Measurements from ENCODE around the gene ASCL3.
"Not testable (repeated sequence)": the region's sequence is repeated elsewhere in the genome, so short reads cannot be mapped to it uniquely, and the experiment has no call there.

The ASCL3 gene

DNA sequence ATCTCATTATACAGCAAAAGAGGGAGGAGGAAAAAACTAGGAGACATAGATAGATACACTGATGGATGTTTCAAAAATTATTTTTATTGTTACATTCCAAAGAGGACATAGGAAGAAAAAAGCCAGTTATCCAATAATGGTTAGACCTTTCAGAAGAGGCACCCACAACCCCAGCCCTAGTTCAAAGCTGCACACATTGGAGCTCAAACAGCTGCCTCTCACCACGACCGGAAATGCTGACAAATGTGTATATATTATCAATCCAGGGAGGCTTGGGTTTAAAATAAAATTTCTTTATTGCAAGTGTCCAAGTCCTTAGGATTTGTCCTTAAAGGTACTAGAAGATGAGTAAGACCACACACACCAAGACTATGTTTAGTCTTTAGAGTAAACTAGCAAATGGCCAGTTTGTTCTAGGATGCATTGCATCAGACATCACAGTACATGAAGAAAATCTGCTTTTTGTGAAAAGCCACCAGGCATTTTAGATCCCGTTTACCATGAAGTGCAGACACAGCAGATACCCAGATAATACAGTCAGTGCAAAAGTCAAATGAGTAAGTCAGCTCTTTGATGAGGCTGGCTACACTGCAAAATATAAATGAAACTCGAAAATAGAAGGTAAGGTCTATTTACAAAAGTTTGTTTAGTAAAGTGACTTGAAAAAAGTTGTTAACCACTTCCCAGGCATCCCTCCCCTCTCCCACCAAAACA, 4.6 kb upstream of the ASCL3 start:
- no peak for DNase-seq

GRCh38 chr11:8941341-8942103, 1.3 kb downstream of the ASCL3 start:
- no peak for DNase-seq

DNA sequence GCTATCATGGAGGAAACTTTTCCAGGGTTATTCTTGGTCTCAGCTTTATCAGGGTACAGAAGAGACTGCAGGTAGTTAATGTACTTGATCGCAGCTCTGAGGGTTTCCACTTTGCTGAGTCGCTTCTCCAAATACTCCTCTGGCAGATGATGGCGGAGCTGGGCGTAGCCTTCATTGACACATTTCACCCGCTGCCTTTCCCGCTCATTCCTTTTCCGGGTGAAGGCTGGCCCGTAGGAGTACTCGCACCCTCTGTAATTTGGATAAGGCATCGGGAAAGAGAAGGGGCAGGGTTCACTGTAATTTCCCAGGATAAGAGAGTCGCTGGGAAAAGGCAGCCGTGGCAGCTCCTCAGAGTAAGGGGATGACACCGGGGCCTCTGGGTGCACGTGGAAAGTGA, 5.2 kb downstream of the ASCL3 start:
- DNase-seq = no peak

- no peak for DNase-seq
Observed at GRCh38 chr11:8937159-8937558, 5.7 kb downstream of the ASCL3 start.

GRCh38 chr11:8935789-8936188, 7.0 kb downstream of the ASCL3 start:
- DNase-seq = not testable (repeated sequence)

DNA sequence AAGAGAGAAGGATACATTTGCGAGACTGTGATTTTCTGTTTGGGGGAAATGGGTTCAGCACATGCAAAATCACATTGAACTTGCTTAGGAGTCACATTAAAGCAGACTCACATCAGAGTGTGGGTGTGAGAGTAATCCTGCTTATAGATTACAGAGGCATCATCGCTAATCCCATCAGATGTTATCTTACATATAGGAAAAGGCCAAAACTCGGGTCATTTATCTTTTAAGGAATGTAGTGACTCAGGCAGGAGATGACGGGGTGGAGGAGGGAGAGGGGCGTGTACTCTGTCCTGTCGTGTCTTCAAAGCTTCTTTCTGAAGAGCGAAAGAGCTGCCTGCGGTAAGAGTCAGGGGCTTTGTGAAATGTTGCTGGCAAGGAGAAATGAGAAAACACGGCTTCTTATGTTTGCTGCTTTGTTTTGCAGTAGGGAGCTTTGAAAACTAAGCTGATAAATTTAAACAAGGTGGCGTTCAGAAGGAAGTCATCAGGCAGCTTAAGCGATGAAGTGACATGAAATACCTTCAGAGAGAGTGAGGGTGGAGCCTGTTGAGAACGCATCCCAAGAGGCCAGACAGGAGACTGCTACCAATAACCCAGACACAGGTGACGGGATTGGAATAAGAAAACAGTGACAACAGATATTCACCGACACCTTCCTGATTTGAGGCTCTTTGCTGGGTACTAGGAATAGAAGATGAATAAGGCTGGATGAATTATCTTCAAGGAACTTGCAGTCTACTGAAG, 7.9 kb downstream of the ASCL3 start:
- no peak for DNase-seq

- DNase-seq = no peak
Observed at GRCh38 chr11:8933931-8934330, 8.9 kb downstream of the ASCL3 start.

GRCh38 chr11:8932564-8933180, 10.1 kb downstream of the ASCL3 start, which contains the start of gene C11orf16:
Gene C11orf16, minus strand, starts transcription at chr11:8932947. Its CDS starts 639 bp downstream, at chr11:8932308.
- no peak for DNase-seq

GRCh38 chr11:8930456-8931175, 12.2 kb downstream of the ASCL3 start:
- DNase-seq = no peak

DNA sequence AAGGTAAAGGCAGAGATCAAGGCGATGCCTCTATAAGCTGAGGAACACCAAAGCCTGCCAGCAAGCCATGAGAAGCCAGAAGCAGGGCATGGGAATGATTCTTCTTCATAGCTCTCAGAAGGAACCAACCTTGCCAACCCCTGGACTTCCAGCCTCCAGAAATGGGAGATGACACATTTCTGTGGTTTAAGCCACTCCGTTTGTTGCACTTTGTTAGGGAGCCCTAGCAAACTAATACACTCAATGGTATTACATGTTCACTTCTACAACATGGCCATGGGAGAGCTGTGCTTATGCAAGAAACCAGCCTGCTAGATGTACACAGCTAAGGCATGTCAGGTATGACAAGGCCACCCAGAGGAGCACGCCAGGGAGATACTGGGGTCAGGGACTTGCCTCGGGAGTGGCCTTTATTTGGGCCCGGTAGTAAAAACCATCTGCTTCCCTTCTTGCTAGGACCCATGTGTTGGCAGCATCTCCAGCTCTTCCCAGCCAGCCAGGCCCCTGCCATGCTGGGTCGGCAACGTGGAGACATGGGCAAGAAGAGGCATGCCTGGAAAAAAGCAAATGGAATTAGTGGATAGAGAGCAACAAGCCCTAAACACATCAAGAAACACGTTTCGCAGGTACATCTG, 13.7 kb downstream of the ASCL3 start:
- no peak for DNase-seq

- DNase-seq = no peak
Observed at GRCh38 chr11:8928205-8928604, 14.6 kb downstream of the ASCL3 start.

- no peak for DNase-seq
Observed at GRCh38 chr11:8927233-8927632, 15.6 kb downstream of the ASCL3 start.

DNA sequence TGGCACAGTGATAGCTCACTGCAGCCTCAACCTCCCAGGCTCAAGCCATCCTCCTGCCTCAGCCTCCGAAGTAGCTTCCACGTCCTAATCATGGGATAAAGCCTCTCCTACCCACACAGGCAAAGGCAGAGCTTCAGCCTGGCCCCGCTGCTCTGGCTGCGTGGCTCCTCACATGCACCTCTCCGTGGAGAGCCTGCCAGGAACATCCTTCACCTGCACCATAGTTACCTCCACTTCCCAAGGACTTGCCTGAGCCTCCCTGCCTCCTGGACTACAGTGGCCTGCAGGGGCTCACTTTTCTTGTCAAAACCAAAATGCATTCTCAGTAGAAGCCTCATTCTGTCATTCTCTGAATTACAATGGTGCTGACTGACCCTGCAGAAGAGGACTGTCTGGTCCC, 16.6 kb downstream of the ASCL3 start:
- no peak for DNase-seq

DNA sequence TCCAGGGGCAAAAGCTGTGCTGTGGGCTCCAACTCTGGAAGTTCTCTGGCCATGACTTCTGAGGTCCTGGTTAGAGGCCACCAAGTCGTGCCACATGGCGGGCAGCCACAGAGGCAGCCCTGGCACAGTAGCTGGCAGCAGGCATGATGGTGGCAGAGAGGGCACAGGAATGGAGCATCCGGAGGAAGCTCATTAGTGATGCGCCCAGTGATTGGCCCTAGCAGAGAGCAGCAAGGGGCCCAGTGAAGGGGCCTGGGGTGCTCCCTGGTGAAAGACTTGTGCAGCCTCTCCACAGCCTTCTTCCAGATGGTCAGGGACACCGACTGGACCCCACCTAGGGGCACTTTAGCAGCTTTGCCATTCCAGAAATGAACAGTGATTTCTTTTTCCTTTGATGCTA, 17.1 kb downstream of the ASCL3 start:
- DNase-seq = no peak

DNA sequence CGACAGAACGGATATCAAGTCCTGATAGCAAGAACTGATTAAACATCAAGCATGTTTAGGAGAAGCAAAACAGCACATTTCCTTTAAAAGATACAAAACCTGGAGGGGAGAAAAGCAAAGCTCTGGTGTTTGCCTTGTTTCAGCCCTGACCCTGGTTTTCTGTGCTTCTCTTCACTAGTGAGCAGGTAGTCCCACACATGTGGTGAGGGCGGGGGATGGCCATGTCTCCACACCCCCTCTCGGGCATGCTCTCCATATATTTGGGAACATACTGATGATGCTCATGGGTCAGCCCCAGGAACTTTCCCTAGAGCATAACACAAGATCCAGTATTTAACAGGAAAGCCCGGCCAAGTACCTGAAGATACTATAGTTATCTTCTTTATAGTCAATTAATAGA, 20.1 kb downstream of the ASCL3 start:
- DNase-seq = no peak

DNA sequence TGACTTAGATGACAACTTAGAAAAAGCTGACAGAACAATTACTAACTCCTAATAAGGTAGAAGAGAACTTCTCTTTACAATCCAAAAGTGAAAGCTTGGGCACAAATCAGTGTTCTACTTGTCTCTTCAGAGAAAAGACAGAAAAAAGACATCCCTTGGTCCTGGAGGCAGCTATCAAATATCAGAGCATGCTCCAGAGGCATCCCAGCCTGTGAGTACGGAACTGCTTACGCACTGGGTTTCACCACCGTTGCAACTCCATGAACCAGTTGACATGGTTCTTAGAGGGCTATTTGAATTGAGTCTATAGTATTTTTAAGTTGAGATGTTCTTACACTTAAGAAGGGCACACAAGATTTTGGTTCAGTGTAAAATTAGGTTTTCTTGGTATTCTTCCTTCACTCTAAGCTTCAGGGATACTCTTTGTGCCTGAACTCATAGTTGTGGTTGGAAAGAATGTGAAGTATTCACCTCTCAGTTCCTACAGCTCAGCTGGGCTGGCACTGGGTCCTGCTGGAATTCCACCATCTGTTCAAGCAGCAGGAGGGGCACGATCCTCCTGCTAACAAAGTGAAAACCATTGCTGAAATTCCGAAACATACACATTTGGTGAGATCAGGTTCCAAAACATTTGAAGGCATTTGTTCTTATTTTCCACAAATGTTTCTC, 25.5 kb downstream of the ASCL3 start:
- DNase-seq = no peak

GRCh38 chr11:8914661-8915018, 28.2 kb downstream of the ASCL3 start:
- no peak for DNase-seq

GRCh38 chr11:8913961-8914660, 28.7 kb downstream of the ASCL3 start:
- peak; percentile 31 for DNase-seq

DNA sequence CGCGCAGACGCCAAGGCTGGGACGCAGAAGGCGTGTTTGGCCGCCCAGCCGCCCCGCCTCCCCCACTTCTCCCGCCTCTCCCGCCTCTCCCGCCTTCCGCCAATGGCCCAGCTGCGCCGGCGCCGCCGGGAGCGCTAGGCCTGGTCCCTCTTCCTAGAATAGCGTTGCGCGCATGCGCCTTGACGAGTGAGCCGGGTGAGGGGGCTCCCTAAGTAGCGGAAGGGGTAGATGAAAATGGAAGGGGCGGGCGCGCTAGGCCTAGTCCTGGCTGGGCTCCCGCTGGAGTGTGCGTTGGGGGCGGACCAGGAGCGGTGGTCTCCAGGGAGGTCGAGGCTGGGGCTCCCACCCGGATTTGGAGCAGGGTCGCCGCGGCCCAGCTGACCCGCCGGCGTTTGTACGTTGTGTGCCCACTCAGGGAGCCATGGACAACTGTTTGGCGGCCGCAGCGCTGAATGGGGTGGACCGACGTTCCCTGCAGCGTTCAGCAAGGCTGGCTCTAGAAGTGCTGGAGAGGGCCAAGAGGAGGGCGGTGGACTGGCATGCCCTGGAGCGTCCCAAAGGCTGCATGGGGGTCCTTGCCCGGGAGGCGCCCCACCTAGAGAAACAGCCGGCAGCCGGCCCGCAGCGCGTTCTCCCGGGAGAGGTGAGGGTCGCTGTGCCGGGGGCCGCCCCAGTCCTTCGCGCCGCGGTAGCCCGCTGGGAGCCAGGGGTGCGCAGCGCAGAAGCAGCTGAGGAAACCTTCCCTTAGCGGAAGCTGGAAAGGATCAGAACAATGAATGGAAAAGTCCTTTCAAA, 31.6 kb downstream of the ASCL3 start, which contains the start of gene AKIP1:
AKIP1 (plus strand) TSS at position 161 of the 795 bp plus-strand sequence; CDS start at position 422, 261 bp downstream.
- peak; percentile 96 for DNase-seq

DNA sequence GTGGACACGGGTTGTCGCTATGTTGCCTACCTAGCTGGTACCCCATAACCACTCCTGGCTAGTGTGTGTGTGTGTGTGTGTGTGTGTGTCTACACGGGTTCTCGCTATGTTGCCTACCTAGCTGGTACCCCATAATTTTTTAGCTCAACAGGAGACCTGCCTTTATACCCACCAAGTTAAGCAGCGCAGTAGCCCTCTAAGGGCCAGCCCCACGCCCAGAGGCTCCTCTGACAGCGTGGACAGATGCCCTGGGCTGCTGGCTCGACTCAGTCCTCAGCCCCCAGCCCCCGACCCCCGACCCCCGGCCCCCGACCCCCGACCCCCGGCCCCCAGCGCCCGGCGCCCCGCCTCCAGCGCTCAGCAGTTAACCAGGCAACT, 32.2 kb downstream of the ASCL3 start:
- DNase-seq = no peak

Measured in NCI-H2171 (cell line).